GM12874 (cell line): ENCODE measurements around the gene RSKR.

Experiments
- CTCF ChIP-seq: IDR thresholded peaks from 2 replicates; pipeline ENCODE4 v1.5.1; 2011; ENCODE audit warnings: low read depth, mild to moderate bottlenecking, control low read depth, low read length, moderate library complexity; ENCODE audit not compliant: insufficient read depth

The RSKR gene

GRCh38 chr17:28598799-28599310 is 15.1 kb downstream of the RSKR start, which contains the start of gene SPAG5:
TSS of gene SPAG5 (minus strand) at chr17:28599025. CDS start at chr17:28598946, 79 bp downstream.
- TF ChIP-seq CTCF: no peak

GRCh38 chr17:28598389-28598788 is 15.6 kb downstream of the RSKR start:
- TF ChIP-seq CTCF: no peak

GRCh38 chr17:28597606-28598383 is 16.2 kb downstream of the RSKR start:
- no peak for TF ChIP-seq CTCF

GRCh38 chr17:28592260-28592659 is 21.7 kb downstream of the RSKR start:
- no peak for TF ChIP-seq CTCF

- no peak for TF ChIP-seq CTCF
These were observed 28.1 kb downstream of the RSKR start for GRCh38 chr17:28585851-28586250.

- TF ChIP-seq CTCF: no peak
These were observed 29.6 kb downstream of the RSKR start for GRCh38 chr17:28584434-28584833.

- no peak for TF ChIP-seq CTCF
These were observed 31.5 kb downstream of the RSKR start for GRCh38 chr17:28582513-28582912.
